ENCODE results near the gene ACTA2.

The ACTA2 gene

DNA sequence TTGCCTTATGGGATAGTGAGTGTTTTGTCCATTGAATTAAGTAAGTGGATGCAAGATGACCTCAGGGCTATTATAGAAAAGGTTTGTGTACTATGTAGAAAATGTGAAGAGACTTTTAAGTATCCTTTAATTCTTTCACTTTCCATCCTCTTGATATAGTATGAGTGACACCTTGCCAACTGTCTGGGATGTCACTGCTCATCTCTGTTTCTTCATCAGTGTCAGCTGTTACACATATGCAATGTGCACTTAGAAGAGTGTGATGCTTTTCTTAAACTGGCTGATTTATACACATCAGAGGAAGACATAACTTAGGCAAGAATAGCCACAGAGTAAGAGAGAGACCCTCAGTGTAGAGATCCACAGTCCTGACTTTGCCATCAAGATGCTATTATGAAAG lies 8.7 kb upstream of the ACTA2 start:
- no peaks in the 10 kb centered on the region for H3K27me3 ChIP-seq (ENCODE audit: insufficient read depth, low read length)
- H2AK5ac ChIP-seq (ENCODE audit: low read length), result no peak overlapping the region
- no peak overlapping the region for H4K12ac ChIP-seq (ENCODE audit: low read depth, low read length)
- H3K27ac ChIP-seq (ENCODE audit: low read depth, low read length), result no peak overlapping the region
- H3K4ac ChIP-seq (ENCODE audit: low read depth, low read length), result no peak overlapping the region
- H2BK5ac ChIP-seq (ENCODE audit: low read depth, low read length, poor library complexity), result no peak overlapping the region
- H3K79me1 ChIP-seq (ENCODE audit: low read length), result peaks cover 8% of the 10 kb centered on the region
- no peak overlapping the region for H3K18ac ChIP-seq (ENCODE audit: low read length)
- no peaks in the 10 kb centered on the region for H3K9me3 ChIP-seq (ENCODE audit: insufficient read depth, low read depth, low read length)
- no peak overlapping the region for H3K9ac ChIP-seq (ENCODE audit: low read length)
- no peak overlapping the region for H3K23ac ChIP-seq (ENCODE audit: low read length)
- H3K4me2 ChIP-seq (ENCODE audit: low read length), result no peak overlapping the region
- H4K8ac ChIP-seq (ENCODE audit: low read depth, low read length), result no peak overlapping the region
- no peak overlapping the region for H3K4me3 ChIP-seq (ENCODE audit: low read depth, low read length)
- H3K79me2 ChIP-seq (ENCODE audit: control insufficient read depth, insufficient read depth, low read length, poor library complexity), result no peaks in the 10 kb centered on the region
- no peak overlapping the region for H2AFZ ChIP-seq (ENCODE audit: insufficient read depth, low read length, poor library complexity)
- H3K4me1 ChIP-seq (ENCODE audit: control insufficient read depth in 1 of 2, insufficient read depth in 2 of 2, low read length in 2 of 2), result peaks cover 3 to 10% of the 10 kb centered on the region in 2 experiments
- H2BK120ac ChIP-seq (ENCODE audit: insufficient read depth, low read length, poor library complexity), result no peak overlapping the region
- no peaks in the 10 kb centered on the region for H3K36me3 ChIP-seq (ENCODE audit: control insufficient read depth in 1 of 2, insufficient read depth in 2 of 2, low read length in 2 of 2)
- no peak overlapping the region for H3K14ac ChIP-seq (ENCODE audit: low read length)
- no peak overlapping the region for H2BK12ac ChIP-seq (ENCODE audit: low read length)
- no peak for DNase-seq
- no peak overlapping the region for H4K91ac ChIP-seq (ENCODE audit: low read depth, low read length)

DNA sequence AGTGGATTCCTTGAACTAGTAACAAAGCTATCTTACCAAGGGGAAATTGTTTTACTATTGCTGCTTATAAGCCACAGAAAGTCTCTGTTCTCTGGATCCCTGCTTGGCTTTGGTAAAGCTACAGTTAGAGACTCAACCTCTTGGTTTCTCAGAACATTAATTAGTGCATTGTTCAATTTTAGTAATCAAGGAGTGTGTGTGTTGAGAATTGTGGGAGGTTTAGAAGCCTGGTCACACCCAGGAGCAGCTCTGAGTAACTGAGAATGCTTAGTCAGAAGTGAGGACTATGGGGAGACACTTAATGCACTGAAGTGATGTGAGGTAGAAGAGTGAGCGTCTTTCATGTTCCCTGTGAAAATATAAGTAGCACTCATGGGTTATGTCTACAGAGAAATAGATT lies 8.2 kb upstream of the ACTA2 start:
- WGBS (ENCODE audit: extremely low coverage, insufficient coverage, insufficient read length), result no CpG with 5 or more reads among the region's 1 CpG
- no peak overlapping the region for H3K4me2 ChIP-seq (ENCODE audit: low read length)

DNA sequence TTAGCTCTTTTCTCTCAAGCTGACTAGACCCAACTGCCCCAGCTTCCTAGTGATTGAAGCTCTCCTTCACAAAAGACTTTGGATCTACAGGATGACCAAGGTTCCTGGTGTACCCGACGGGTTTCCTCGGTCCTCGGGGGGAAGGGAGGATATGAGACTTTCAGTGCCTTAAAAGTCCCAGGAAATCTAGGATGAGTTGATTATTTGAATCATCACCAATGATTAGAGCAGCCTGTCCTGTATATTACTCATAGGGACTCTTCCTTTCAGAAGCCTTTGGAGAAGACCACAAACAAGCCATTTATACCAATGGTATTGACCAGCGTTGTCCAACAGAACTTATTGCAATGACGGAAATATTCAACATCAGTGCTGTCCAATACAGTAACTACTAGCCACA lies 6.1 kb upstream of the ACTA2 start:
- WGBS (ENCODE audit: extremely low coverage, insufficient coverage, insufficient read length), result no CpG with 5 or more reads among the region's 6 CpGs
- H3K4me3 ChIP-seq (ENCODE audit: low read depth, low read length), result no peak overlapping the region

More for the DNA sequence above, 8.2 kb upstream of the ACTA2 start:
- no peak overlapping the region for H3K4ac ChIP-seq (ENCODE audit: low read depth, low read length)
- no peak overlapping the region for H3K27ac ChIP-seq (ENCODE audit: low read depth, low read length)
- no peak overlapping the region for H2BK12ac ChIP-seq (ENCODE audit: low read length)
- no peaks in the 10 kb centered on the region for H3K27me3 ChIP-seq (ENCODE audit: insufficient read depth, low read length)
- H3K79me1 ChIP-seq (ENCODE audit: low read length), result peaks cover 4% of the 10 kb centered on the region
- H3K4me1 ChIP-seq (ENCODE audit: control insufficient read depth in 1 of 2, insufficient read depth in 2 of 2, low read length in 2 of 2), result peaks cover 3 to 8% of the 10 kb centered on the region in 2 experiments
- no peak overlapping the region for H2BK5ac ChIP-seq (ENCODE audit: low read depth, low read length, poor library complexity)
- no peak overlapping the region for H2AFZ ChIP-seq (ENCODE audit: insufficient read depth, low read length, poor library complexity)
- no peak overlapping the region for H3K18ac ChIP-seq (ENCODE audit: low read length)
- H4K8ac ChIP-seq (ENCODE audit: low read depth, low read length), result no peak overlapping the region
- no peak overlapping the region for H3K4me3 ChIP-seq (ENCODE audit: low read depth, low read length)
- H3K23ac ChIP-seq (ENCODE audit: low read length), result no peak overlapping the region
- no peak overlapping the region for H3K9ac ChIP-seq (ENCODE audit: low read length)
- H4K12ac ChIP-seq (ENCODE audit: low read depth, low read length), result no peak overlapping the region
- no peak overlapping the region for H2BK120ac ChIP-seq (ENCODE audit: insufficient read depth, low read length, poor library complexity)
- no peaks in the 10 kb centered on the region for H3K79me2 ChIP-seq (ENCODE audit: control insufficient read depth, insufficient read depth, low read length, poor library complexity)
- H2AK5ac ChIP-seq (ENCODE audit: low read length), result no peak overlapping the region
- no peak overlapping the region for H3K14ac ChIP-seq (ENCODE audit: low read length)
- DNase-seq, result no peak
- H3K9me3 ChIP-seq (ENCODE audit: insufficient read depth, low read depth, low read length), result no peaks in the 10 kb centered on the region
- no peak overlapping the region for H4K91ac ChIP-seq (ENCODE audit: low read depth, low read length)
- no peaks in the 10 kb centered on the region for H3K36me3 ChIP-seq (ENCODE audit: control insufficient read depth in 1 of 2, insufficient read depth in 2 of 2, low read length in 2 of 2)

DNA sequence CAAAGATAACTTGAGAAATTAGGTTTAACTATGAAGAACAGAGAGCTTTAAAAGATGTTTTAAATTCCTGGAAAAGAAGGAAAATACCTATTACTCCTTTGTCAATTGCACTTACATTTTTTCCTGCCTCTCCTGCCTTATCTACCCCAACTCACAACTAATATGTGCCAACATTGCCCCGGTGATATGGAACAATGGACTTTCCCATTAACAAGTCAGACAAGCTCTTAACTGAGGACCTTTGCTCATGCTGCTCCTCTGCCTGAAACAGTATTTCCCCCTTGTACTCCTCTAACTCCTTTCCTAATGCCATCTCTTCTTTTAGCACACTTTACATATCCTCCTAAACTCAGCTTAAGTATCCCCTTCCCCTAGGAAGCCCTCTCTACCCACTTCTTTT lies 4.8 kb upstream of the ACTA2 start:
- H3K27ac ChIP-seq (ENCODE audit: low read depth, low read length), result no peak overlapping the region
- H3K23ac ChIP-seq (ENCODE audit: low read length), result no peak overlapping the region
- no peak overlapping the region for H4K12ac ChIP-seq (ENCODE audit: low read depth, low read length)
- no peak overlapping the region for H2BK120ac ChIP-seq (ENCODE audit: insufficient read depth, low read length, poor library complexity)
- no peak overlapping the region for H4K8ac ChIP-seq (ENCODE audit: low read depth, low read length)
- no peak overlapping the region for H3K14ac ChIP-seq (ENCODE audit: low read length)
- H3K4me3 ChIP-seq (ENCODE audit: low read depth, low read length), result no peak overlapping the region
- no peaks in the 10 kb centered on the region for H3K79me2 ChIP-seq (ENCODE audit: control insufficient read depth, insufficient read depth, low read length, poor library complexity)
- no peak for DNase-seq
- no peaks in the 10 kb centered on the region for H3K9me3 ChIP-seq (ENCODE audit: insufficient read depth, low read depth, low read length)
- H3K9ac ChIP-seq (ENCODE audit: low read length), result no peak overlapping the region
- H3K4ac ChIP-seq (ENCODE audit: low read depth, low read length), result no peak overlapping the region
- no peaks in the 10 kb centered on the region for H3K79me1 ChIP-seq (ENCODE audit: low read length)
- H2AFZ ChIP-seq (ENCODE audit: insufficient read depth, low read length, poor library complexity), result no peak overlapping the region
- no peaks in the 10 kb centered on the region for H3K4me1 ChIP-seq (ENCODE audit: control insufficient read depth in 1 of 2, insufficient read depth in 2 of 2, low read length in 2 of 2)
- H4K91ac ChIP-seq (ENCODE audit: low read depth, low read length), result no peak overlapping the region
- no peak overlapping the region for H2AK5ac ChIP-seq (ENCODE audit: low read length)
- no peaks in the 10 kb centered on the region for H3K27me3 ChIP-seq (ENCODE audit: insufficient read depth, low read length)
- H3K36me3 ChIP-seq (ENCODE audit: control insufficient read depth in 1 of 2, insufficient read depth in 2 of 2, low read length in 2 of 2), result no peaks in the 10 kb centered on the region
- H2BK5ac ChIP-seq (ENCODE audit: low read depth, low read length, poor library complexity), result no peak overlapping the region
- no peak overlapping the region for H2BK12ac ChIP-seq (ENCODE audit: low read length)
- no peak overlapping the region for H3K18ac ChIP-seq (ENCODE audit: low read length)
- no CpG with 5 or more reads among the region's 1 CpG for WGBS (ENCODE audit: extremely low coverage, insufficient coverage, insufficient read length)
- H3K4me2 ChIP-seq (ENCODE audit: low read length), result no peak overlapping the region

More for the DNA sequence above, 6.1 kb upstream of the ACTA2 start:
- no peaks in the 10 kb centered on the region for H3K9me3 ChIP-seq (ENCODE audit: insufficient read depth, low read depth, low read length)
- no peak overlapping the region for H3K18ac ChIP-seq (ENCODE audit: low read length)
- H2BK5ac ChIP-seq (ENCODE audit: low read depth, low read length, poor library complexity), result no peak overlapping the region
- H3K9ac ChIP-seq (ENCODE audit: low read length), result no peak overlapping the region
- no peak overlapping the region for H2AFZ ChIP-seq (ENCODE audit: insufficient read depth, low read length, poor library complexity)
- no peak overlapping the region for H3K4ac ChIP-seq (ENCODE audit: low read depth, low read length)
- H3K36me3 ChIP-seq (ENCODE audit: control insufficient read depth in 1 of 2, insufficient read depth in 2 of 2, low read length in 2 of 2), result no peaks in the 10 kb centered on the region
- no peak overlapping the region for H3K27ac ChIP-seq (ENCODE audit: low read depth, low read length)
- H3K4me1 ChIP-seq (ENCODE audit: control insufficient read depth in 1 of 2, insufficient read depth in 2 of 2, low read length in 2 of 2), result no peaks in the 10 kb centered on the region
- H3K79me1 ChIP-seq (ENCODE audit: low read length), result no peaks in the 10 kb centered on the region
- H4K12ac ChIP-seq (ENCODE audit: low read depth, low read length), result no peak overlapping the region
- H2BK12ac ChIP-seq (ENCODE audit: low read length), result no peak overlapping the region
- H3K4me2 ChIP-seq (ENCODE audit: low read length), result no peak overlapping the region
- no peaks in the 10 kb centered on the region for H3K79me2 ChIP-seq (ENCODE audit: control insufficient read depth, insufficient read depth, low read length, poor library complexity)
- no peak overlapping the region for H2AK5ac ChIP-seq (ENCODE audit: low read length)
- no peak overlapping the region for H4K8ac ChIP-seq (ENCODE audit: low read depth, low read length)
- H2BK120ac ChIP-seq (ENCODE audit: insufficient read depth, low read length, poor library complexity), result no peak overlapping the region
- no peaks in the 10 kb centered on the region for H3K27me3 ChIP-seq (ENCODE audit: insufficient read depth, low read length)
- no peak for DNase-seq
- H3K14ac ChIP-seq (ENCODE audit: low read length), result no peak overlapping the region
- H3K23ac ChIP-seq (ENCODE audit: low read length), result no peak overlapping the region
- no peak overlapping the region for H4K91ac ChIP-seq (ENCODE audit: low read depth, low read length)

All from trophoblast cell (in vitro differentiated cells and primary cell).